HG03175 (cell line): ENCODE data around the gene IL20RA.

Source experiments
- ATAC-seq: cut with Tn5 transposase; IDR thresholded peaks from one replicate; pipeline ENCODE4 v1.9.1; 2021; ENCODE audit warnings: mild to moderate bottlenecking, moderate library complexity; ENCODE audit not compliant: unreplicated experiment

IL20RA gene

DNA sequence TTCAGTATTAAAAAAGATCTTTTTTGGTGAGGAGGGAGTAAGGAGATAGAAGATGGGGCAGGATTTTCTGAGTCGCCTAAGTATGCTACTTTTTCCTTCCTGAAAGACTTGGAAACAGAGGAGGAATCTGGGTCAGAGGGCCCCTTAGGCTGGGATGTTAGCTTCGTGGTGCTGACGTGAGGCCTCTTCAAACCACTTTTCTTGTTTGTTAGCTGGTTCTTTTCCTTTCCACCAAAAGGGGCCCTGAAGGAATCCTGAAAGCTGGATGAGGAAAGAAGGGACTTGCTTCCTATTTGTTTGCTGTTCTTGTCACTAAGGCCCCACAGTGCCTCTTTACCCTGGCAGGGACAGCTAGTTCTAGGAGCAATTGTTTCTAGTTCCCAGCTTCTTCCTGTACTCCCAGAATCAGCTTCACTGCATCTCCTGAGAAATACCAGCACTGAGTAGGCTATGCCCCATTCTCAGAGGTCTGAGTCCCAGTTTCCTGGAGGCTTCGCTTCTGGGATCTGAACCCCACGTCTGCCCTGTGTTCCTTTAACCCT is 2.2 kb upstream of the IL20RA start:
- ATAC-seq = no peak

DNA sequence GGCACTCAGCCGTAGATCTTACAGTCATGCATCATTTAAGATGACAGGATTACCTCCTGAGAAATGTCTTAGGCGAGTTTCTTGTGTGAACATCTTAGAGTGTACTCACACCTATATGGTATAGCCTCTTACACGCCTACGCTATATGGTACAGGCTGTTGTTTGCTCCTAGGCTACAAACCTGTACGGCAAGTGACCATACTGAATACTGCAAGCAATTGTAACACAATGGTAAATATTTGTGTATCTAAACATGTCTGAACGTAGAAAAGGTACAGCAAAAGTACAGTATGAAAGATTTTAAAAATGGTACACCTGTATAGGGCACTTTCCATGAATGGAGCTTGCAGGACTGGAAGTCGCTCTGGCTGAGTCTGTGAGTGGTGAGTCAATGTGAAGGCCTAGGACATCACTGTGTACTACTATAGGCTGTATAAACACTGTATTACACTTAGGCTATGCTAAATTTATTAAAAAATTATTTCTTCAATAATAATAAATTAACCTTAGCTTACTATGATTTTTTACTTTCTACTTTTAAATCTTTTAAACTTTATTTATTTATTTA is 541 bp upstream of the IL20RA start:
- no peak for ATAC-seq

DNA sequence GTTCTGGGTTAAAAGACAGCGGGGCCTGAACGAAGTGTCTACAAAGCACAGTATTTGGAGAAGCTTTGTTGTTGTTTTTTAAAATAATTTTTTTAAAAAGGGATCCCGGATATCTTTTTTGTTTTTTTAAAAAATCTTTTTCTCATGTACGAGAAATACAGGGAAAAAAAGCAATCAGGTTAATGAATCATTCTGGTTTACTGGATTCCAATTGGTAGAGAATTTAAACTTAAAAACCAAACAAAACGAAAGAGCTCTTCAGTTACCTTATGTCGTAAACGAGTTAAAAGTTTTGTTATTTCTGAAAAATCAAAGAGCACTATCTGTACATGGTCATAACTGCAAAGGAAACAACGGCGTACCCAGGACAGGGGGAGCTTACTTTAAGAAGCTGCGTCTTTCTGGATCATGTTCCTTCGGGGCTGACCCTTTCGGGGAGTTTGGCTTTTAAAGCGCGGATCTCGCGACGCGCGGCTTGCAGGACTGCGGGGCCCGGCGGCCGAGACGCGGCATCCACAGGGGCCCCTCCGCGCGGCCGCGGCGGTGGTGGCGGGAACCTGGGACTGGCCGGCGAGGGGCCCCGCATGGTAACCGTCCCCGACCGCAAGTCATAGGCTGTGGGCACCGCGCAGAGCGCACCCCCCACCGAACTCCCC is 927 bp downstream of the IL20RA start:
- ATAC-seq = no peak

DNA sequence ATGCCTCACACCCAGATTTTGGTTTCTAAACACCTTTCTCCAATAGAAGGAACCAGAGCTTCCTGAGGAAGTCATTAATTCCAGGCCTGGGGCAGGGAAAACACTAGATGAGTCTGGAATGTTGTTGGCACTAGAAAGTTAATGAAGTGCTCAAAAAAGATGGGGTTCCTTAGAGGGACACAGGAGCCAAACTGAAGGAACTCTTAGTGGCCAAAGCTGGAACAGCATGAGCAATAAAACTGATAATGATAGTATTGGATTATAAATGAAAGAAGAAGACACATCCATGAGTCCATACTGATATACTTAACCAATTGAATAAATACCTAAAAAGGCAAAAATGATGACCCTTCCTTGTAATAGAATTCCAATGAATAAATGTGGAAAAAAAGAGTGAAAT is 4.4 kb downstream of the IL20RA start:
- no peak for ATAC-seq

DNA sequence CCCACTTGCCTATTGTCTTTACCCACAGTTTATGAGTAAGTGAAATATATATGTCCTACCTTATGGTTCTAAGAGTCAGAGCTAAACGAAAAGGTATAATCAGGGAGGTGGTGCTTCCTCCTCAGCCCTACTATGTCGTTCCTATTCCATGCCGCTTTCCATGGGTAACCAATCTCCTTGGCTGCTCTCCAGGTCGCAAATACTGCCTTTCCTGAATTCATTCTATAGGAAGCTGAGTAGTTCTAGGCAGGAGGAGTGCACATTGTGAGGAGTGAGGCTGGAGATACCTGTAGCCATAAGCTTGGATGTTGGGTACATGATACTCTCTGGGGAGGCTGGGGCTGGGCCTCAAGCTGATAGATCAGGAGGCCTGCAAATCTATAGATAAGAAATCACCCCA is 5.8 kb downstream of the IL20RA start:
- ATAC-seq = no peak

DNA sequence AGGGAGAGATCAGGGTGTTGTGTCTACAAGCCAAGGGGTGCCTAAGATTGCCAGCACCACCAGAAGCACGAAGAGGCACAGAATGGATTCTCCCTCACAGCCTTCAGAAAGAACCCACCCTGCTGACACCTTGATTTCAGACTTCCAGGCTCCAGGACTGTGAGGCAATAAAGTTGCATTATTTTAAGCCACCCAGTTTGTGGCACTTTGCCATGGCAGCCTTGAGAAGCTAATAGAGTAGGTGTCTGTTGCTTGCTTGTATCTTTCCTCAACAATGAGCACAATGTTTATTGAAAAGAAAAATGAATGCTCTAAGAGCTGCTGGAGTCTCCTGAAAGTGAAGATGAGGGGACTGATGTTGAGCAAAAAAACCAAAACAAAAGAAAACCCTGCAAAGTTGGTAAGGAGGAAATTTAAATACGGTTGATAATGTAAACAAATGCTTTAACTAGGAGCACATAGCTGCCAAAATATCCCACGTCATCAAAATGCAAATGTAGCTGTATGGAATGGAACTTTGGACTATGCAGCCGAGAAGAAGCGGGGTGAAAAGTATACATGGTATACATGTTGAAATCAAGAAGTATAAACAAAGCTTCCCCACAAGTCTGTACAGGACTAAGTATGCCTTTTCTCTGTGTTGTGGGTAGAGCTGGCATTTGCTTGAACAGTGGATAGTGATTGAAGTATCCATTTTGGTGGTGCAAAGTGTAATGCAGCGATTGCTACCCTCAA is 8.0 kb downstream of the IL20RA start:
- no peak for ATAC-seq

DNA sequence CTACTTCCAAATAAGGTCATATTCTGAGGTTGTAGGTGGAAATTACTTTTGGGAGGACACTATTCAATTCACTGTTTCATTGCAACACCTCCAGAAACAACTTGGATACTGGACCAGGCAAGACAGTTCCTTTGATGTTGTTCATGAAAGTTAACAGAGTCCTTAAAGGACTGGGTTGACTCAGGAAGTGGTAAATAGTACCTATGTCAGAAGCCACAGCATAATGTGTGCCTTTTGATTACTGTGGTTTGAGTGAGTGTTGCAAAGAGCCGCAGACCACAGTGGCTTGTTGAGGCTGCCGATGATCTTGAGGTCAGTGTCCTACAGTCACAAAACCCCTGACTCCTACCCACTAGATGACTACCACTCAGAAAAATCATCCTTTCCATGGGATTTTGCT is 10.9 kb downstream of the IL20RA start:
- peak; percentile 99 for ATAC-seq

DNA sequence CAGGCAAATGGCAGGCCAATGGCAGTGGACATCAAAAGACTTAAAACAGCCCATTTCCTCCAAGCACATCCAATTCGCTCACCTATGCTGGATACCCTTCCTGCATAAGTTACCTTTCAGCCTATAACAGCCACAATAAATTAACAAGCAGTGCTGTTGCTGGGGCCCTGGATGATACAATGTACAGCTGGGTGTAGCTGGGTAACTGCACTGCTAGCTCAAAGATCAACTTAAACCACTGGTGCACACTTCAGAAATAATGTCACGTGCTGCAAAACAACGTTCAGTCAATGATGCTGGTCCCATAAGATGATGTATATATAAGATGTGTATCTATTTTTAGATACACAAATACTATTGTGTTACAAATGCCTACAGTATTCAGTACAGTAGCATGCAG is 13.6 kb downstream of the IL20RA start:
- ATAC-seq = no peak

DNA sequence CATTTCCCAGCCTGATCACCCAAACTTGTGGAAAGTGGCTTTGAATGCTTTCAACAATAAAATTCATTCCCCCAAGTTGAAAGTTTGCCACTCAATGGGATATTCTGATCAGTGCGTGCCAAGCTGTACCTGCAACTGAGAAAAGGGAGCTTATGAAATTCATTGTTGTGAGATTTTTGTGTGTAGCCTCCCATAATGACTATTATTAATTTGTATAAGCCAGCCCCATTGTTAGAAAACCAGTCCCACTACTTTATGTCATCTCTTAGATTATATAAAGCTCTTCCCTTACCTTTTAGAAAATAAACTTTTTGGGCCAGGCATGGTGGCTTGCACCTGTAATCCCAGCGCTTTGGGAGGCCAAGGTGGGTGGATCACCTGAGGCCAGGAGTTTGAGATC is 15.9 kb downstream of the IL20RA start:
- ATAC-seq = no peak

DNA sequence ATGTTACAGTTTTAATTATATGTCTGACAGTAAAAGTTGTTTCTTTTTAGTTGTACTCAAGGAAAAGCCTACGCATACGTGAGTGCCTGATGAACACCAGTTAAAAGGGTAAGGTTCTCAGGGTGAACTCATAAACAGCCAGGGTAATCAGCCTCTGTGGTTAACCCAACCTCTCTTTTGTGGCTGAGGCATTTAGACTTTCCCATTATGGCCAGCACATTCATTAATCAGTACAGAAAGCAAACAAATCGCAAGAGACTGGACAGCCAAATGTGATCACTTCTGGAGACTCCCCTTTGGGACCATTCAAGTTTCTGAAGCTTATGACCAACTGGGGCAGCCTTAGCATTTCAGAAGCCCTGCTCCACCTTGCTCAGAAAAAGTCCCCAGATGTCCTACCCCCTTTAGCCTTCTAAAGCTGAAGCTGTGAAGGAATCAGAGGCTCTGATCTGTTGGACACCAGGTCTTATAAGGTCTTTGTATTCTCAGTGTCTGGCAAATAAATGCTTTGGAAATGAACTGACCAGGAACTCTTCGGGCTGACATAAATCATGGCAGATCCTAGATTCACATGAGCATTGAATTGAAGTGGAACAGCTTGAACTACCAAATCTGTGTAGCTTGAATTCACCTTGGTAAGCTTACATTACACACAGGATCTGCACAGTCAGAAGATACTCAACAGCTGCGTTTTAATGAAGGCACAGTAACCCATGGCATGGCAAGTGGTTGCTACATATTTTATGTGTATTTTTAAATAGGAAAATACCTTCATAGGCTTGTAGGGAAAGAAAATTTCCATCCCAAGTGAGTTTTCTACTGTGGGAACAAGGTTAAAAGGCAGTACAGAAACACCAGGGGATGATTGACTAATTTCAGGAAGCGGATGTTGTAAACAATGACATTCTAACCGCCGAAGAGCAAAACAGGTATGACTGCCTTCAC is 18.7 kb downstream of the IL20RA start:
- no peak for ATAC-seq

DNA sequence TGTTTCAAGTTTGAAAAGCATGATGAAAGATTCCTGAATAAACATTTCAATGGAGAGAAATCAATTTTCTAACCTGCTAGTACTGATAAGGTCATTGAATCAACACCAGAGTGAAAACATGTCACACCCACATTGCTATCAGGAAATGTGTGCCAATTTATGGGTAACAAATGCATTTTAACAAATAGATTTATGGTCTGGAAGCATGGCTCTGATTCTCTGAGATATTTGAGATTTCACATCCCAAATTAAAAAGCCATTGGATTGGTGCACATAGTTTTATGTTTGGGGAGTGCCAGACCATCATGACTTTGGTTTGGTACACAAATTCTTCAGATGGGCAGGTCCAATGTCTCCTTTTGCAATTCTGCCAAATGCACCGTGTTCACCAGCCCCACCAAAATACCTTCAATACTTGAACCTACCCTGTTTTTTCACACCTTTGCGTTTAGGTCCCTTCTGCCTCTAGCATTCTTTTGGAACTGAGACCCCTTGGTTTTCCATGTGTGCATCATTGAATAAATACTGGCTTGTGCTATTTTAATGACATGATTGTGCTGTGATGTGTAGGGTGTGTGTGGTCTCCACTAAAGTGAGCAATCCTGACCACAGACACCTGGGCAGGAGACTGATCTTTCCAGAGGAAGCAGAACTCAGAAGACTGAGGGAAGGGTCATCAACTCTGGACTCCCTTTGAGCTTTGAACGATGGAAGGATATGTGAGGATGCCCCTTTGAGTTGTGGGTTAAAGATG is 20.4 kb downstream of the IL20RA start:
- no peak for ATAC-seq

DNA sequence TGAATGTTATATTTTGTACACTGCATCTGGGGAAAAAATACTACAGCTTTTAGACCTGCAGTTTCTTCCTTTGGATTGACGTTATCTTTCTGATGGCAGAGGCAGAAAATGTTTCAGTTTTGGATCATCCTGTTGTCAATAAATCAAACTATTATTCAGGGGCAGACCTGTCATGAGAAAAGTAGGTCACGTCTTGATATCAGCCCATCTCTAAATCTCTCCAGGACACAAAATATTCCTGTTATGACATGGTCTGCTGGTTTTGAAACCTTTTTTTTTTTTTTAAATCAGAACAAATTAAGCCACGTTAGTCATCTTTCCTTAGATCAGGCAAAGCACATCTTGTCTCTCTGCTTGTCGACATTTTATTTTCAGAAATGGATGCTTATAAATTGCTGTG is 24.0 kb downstream of the IL20RA start:
- ATAC-seq = no peak

DNA sequence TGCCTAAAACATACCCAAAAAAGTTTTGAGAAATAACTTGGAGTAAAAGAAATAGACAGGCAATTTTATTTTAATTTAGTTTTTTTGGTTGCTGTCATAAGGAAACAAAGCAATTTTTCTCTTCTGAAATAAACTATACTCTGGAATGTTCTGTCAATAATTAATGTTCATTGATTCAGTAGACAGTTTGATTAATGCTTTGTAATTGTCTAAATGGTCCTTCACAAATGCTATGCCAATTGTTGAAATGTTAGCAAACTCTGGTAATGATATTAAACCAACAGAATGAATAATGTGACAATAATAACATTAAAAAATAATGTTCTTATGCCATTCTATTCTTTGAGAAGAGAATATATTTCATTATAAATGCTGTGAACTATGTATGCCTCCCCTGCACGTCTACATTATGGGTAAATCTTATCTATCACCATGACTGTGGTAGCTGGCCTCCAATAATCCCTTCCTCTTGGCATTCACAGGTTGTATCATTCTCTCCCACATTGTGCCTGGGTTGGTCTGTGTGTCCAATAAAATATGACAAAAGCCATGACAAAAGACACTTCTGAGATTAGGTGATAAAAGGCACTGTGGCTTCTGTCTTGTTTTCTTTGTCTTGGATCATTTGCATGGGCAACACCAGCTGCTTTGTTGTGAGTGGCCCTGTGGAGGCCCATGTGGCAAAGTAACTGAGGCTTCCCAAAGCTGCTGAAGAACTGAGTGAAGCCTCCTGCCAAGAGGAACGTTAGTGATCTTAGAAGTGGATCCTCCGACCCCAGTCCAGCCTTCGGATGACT is 25.1 kb downstream of the IL20RA start:
- ATAC-seq = no peak

DNA sequence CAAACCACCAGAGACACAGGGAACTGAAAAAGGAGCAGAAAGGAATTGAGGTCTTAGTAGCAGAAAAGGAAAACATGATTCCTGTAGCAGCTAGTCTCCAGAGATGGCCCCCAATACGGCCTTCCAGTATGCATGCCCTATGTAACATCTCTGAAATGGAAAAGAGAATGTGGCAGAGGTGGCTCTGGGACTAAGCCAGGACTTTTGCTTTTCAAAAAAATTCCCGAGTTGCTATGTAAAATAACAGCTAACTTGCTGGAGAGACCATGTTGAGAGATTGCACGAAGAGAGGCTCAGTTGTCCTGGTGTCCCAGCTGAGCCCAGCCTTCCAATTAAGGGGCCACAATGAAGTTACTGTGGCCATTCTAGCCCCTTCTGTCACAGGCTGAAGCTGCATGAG is 27.7 kb downstream of the IL20RA start:
- ATAC-seq = no peak

DNA sequence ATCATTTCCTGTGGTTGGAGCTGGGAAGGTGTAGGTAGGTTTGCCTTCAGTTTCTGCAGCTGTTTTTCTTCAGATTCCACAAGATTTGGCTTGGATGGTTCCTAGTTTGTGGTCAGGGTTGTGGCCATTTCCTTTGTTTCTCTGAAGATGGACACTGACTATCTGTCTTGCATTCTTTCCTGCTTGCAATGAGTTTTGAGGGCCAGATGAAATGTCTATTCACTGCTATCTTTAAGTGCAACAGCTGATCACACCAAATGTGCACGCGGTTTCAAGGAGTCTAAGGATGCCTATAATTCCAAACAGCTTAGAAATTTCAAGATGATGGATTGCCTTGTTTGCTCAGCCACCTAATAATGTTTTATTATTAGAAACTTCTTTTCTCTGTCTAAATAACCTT is 28.4 kb downstream of the IL20RA start:
- no peak for ATAC-seq

DNA sequence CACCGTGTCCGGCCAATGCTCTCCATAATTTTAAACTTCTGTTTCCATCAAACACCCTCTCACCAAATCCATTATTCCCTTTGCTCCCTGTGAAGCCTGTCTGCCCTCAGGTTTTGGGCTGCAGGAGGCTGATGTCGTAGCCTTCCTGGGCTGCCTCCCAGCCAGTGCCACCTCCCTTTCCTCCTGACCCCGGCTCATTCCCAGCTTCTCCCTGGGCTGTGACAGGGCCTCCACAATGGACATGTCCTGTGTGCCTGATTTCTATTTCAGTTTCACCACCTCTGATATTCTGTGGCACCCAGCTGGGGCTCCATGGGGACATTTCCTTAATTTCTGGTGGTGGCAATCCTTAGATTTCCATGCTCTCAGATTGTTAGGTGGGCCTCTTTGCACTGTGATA is 28.8 kb downstream of the IL20RA start:
- ATAC-seq = no peak

DNA sequence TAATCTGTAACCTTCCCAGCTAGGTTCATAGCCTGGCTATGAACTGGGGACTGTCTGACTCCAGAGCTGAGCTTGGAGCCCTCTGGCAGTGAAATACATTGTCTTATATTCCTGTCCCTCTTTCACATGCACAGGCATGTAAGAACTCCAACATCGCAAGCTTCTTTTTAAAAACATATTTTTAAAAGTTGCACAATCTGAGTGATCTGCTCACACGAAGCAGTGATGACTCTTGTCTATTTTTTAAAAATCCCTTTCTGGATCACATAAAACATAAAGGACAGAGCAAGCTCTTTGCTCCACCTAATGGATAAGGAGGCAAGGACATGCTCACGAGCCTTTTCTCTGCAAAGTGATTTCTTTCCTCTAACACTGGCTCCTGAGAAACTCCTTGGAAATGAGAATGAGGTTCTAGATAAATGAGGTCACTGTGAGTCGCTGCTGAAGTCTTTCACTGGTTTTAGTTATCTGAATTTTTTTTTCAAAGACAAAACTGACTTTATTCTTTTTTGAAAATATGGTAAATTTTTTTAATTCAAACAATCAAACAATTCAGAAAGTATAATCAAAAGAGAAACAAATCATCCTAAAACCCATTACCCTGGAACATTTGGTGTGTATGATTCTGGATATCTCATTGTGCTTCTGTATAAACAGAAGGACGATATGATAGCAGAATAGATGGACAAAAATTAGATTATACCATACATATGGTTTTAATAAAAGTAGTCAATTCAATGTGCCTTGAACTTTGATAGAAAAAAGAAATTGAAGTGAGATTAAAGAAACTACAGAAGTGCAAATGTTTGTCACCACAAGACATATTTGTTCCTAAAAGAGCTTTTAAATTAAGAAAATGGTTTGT is 30.8 kb downstream of the IL20RA start:
- no peak for ATAC-seq

DNA sequence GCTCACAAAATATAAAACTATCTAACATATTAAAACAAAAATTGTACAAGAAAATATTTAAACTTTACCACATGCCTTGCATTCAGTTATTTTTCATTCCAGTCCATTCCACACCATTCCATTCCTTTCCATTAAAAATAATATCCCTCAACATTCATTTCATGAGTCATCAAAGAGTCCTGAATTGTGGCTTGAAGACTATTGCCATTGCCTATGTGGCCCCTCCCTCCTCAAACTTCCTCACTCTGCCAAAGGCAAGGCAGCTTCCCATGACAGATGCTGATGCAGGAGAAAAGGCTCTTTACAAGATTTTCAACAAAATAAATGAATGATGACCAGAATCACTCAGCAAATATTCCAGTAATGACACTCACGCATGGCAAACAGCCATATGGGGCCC is 31.7 kb downstream of the IL20RA start:
- no peak for ATAC-seq

DNA sequence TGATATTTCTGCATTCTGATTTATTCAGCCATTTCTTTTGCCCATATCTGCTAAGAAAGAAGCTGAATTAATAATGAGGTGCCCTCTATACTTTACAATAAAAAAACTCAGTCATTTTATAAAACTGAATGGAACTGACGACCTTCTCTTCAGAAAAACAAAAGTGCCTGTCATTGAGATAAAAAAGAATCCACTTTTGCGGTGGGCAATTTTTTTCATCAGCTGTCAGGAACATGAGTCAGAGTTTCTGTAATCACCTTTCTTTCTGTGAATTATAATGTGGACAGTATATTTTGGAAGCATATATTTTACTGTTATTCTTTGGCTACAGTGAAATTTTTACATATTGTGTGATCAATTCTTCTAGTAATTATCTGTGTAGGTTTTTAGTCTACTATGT is 33.4 kb downstream of the IL20RA start:
- no peak for ATAC-seq
